GM21825 (cell line): Measurements from ENCODE around the gene CFAP74.
"Not testable (repeated sequence)": the region's sequence is repeated elsewhere in the genome, so short reads cannot be mapped to it uniquely, and the experiment has no call there.

Experiments
- ATAC-seq: cut with Tn5 transposase; IDR thresholded peaks from one replicate; pipeline ENCODE4 v1.9.1; 2021; ENCODE audit warnings: mild to moderate bottlenecking, moderate library complexity; ENCODE audit not compliant: unreplicated experiment

CFAP74 gene

GRCh38 chr1:1900883-1901640, 102.5 kb downstream of the CFAP74 start:
- ATAC-seq, result no peak

GRCh38 chr1:1899967-1900327, 103.6 kb downstream of the CFAP74 start:
- no peak for ATAC-seq

GRCh38 chr1:1899266-1899966, 104.2 kb downstream of the CFAP74 start:
- ATAC-seq, result no peak

GRCh38 chr1:1898246-1898933, 105.2 kb downstream of the CFAP74 start:
- ATAC-seq, result no peak

- no peak for ATAC-seq
Observed at GRCh38 chr1:1895456-1896336, 107.9 kb downstream of the CFAP74 start.

GRCh38 chr1:1895060-1895418, 108.5 kb downstream of the CFAP74 start:
- ATAC-seq, result no peak

GRCh38 chr1:1894354-1895059, 109.1 kb downstream of the CFAP74 start:
- ATAC-seq, result no peak

- ATAC-seq, result no peak
Observed at GRCh38 chr1:1893997-1894353, 109.6 kb downstream of the CFAP74 start.

GRCh38 chr1:1893291-1893985, 110.1 kb downstream of the CFAP74 start:
- no peak for ATAC-seq

GRCh38 chr1:1892763-1893120, 110.8 kb downstream of the CFAP74 start:
- ATAC-seq, result no peak

GRCh38 chr1:1892079-1892762, 111.4 kb downstream of the CFAP74 start:
- ATAC-seq, result no peak

GRCh38 chr1:1891349-1892078, 112.1 kb downstream of the CFAP74 start:
- peak; percentile 19 for ATAC-seq

- ATAC-seq, result peak; percentile 63
Observed at GRCh38 chr1:1890506-1891348, 112.9 kb downstream of the CFAP74 start, which contains the start of gene GNB1. TSS of gene GNB1 (minus strand) at chr1:1891087. CDS start at chr1:1825453, 65,634 bp downstream.

- peak; percentile 22 for ATAC-seq
Observed at GRCh38 chr1:1889847-1890505, 113.6 kb downstream of the CFAP74 start.

GRCh38 chr1:1889090-1889750, 114.4 kb downstream of the CFAP74 start:
- no peak for ATAC-seq

GRCh38 chr1:1883890-1884289, 119.7 kb downstream of the CFAP74 start:
- ATAC-seq, result not testable (repeated sequence)
